GM11168 (cell line): Measurements from ENCODE around the gene SEMA7A.
"Not testable (repeated sequence)": the region's sequence is repeated elsewhere in the genome, so short reads cannot be mapped to it uniquely, and the experiment has no call there.

Experiments used
- in situ Hi-C: fragments of 300-500 bp; cut with MboI; formaldehyde crosslinking; loops from one replicate; pipeline ENCODE4 v1.12.0; 2022; ENCODE audit warnings: low sequenced_read_pairs; ENCODE audit not compliant: unreplicated experiment

The SEMA7A gene

GRCh38 chr15:74433592-74434262 lies at the start of gene SEMA7A:
SEMA7A (minus strand) TSS chr15:74433958; CDS start chr15:74433918, 40 bp downstream.
- in situ Hi-C loops, result loop anchor here (5.0 kb wide), 1 partner anchor 46 kb away; no protein-coding TSS in a partner anchor

GRCh38 chr15:74482661-74483060 lies 48.9 kb upstream of the SEMA7A start:
- in situ Hi-C loops, result no loop called here

GRCh38 chr15:74480364-74480763 lies 46.6 kb upstream of the SEMA7A start:
- in situ Hi-C loops, result not testable (repeated sequence)

GRCh38 chr15:74471621-74472020 lies 37.9 kb upstream of the SEMA7A start:
- in situ Hi-C loops, result not testable (repeated sequence)

GRCh38 chr15:74470631-74471395 lies 37.1 kb upstream of the SEMA7A start:
- in situ Hi-C loops, result no loop called here

GRCh38 chr15:74468341-74469032 lies 34.7 kb upstream of the SEMA7A start:
- in situ Hi-C loops, result no loop called here

- in situ Hi-C loops, result no loop called here
These were observed 32.8 kb upstream of the SEMA7A start for GRCh38 chr15:74466570-74466969.

GRCh38 chr15:74464897-74465296 lies 31.1 kb upstream of the SEMA7A start:
- in situ Hi-C loops, result no loop called here

- in situ Hi-C loops, result no loop called here
These were observed 30.5 kb upstream of the SEMA7A start for GRCh38 chr15:74464216-74464615.

- in situ Hi-C loops, result no loop called here
These were observed 29.9 kb upstream of the SEMA7A start for GRCh38 chr15:74463634-74464033.

- in situ Hi-C loops, result no loop called here
These were observed 28.2 kb upstream of the SEMA7A start for GRCh38 chr15:74461847-74462511.

- in situ Hi-C loops, result no loop called here
These were observed 27.4 kb upstream of the SEMA7A start, which contains the start of gene UBL7 for GRCh38 chr15:74460871-74461846. UBL7 (minus strand) TSS chr15:74461160; CDS start chr15:74458867, 2,293 bp downstream.

GRCh38 chr15:74460298-74460697 lies 26.5 kb upstream of the SEMA7A start:
- in situ Hi-C loops, result no loop called here

GRCh38 chr15:74459798-74460197 lies 26.0 kb upstream of the SEMA7A start:
- in situ Hi-C loops, result not testable (repeated sequence)

GRCh38 chr15:74458473-74458872 lies 24.7 kb upstream of the SEMA7A start:
- in situ Hi-C loops, result no loop called here

GRCh38 chr15:74457036-74457435 lies 23.3 kb upstream of the SEMA7A start:
- in situ Hi-C loops, result not testable (repeated sequence)

- in situ Hi-C loops, result no loop called here
These were observed 21.2 kb upstream of the SEMA7A start for GRCh38 chr15:74454764-74455500.

- in situ Hi-C loops, result no loop called here
These were observed 20.4 kb upstream of the SEMA7A start for GRCh38 chr15:74453925-74454763.
